ENCODE measurements around the gene ALG12. TPM values are rescaled to one million over a fixed set of nuclear protein-coding genes. Genes with fewer than 3 reads are reported as not detected.
A peak's percentile ranks its signal among the peaks of the same experiment; 100 is the strongest.

The ALG12 gene
- total RNA-seq, 1 donor from 2014 or later, result 26.2 TPM

DNA sequence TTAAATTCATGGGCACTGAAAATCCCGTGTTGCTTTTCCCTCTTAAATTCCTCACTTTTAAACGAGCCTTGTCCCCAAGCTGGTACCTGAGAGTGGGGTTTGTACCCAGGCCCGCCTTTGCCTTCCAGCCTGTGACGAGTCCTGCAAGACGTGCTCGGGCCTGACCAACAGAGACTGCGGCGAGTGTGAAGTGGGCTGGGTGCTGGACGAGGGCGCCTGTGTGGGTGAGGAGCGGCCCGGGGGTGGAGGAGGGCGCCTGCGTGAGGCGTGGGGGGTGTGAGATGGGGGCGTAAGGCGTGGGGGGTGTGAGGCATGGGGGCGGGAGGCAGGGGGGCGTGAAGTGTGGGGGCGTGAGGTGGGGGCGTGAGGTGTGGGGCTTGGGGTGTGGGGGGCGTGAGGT lies 4.2 kb upstream of the ALG12 start:
- no peak overlapping the region for H3K27ac ChIP-seq (ENCODE audit: low read depth, low read length)
- peaks cover 11% of the 10 kb centered on the region for H4K20me1 ChIP-seq (ENCODE audit: insufficient read depth, low read length)
- no peak overlapping the region for H2AFZ ChIP-seq (ENCODE audit: low read depth, low read length)
- H3K4me1 ChIP-seq (ENCODE audit: insufficient read depth, low read length), result peaks cover 8% of the 10 kb centered on the region
- no peaks in the 10 kb centered on the region for H3K9me3 ChIP-seq (ENCODE audit: insufficient read depth, low read depth, low read length)
- TF ChIP-seq EZH2 (IDR thresholded peaks at IDR 0.05; ENCODE audit: insufficient read depth, low read length), result no peak
- TF ChIP-seq, protein P1, sequence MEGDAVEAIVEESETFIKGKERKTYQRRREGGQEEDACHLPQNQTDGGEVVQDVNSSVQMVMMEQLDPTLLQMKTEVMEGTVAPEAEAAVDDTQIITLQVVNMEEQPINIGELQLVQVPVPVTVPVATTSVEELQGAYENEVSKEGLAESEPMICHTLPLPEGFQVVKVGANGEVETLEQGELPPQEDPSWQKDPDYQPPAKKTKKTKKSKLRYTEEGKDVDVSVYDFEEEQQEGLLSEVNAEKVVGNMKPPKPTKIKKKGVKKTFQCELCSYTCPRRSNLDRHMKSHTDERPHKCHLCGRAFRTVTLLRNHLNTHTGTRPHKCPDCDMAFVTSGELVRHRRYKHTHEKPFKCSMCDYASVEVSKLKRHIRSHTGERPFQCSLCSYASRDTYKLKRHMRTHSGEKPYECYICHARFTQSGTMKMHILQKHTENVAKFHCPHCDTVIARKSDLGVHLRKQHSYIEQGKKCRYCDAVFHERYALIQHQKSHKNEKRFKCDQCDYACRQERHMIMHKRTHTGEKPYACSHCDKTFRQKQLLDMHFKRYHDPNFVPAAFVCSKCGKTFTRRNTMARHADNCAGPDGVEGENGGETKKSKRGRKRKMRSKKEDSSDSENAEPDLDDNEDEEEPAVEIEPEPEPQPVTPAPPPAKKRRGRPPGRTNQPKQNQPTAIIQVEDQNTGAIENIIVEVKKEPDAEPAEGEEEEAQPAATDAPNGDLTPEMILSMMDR (IDR thresholded peaks at IDR 0.05; ENCODE audit: insufficient read depth, low read depth, low read length), result no peak
- peaks cover 12% of the 10 kb centered on the region for H3K79me2 ChIP-seq (ENCODE audit: insufficient read depth, low read length)
- H3K27me3 ChIP-seq (ENCODE audit: insufficient read depth, low read length), result no peaks in the 10 kb centered on the region
- peaks cover 5% of the 10 kb centered on the region for H3K27me3 Mint-ChIP-seq (ENCODE audit: low read depth, unreplicated experiment)
- DNase-seq (ENCODE audit: low read depth), result no peak
- no peaks in the 10 kb centered on the region for H3K9me3 Mint-ChIP-seq (ENCODE audit: unreplicated experiment)
- H3K4me2 ChIP-seq (ENCODE audit: low read length), result no peak overlapping the region
- H3K4me3 ChIP-seq (ENCODE audit: insufficient read depth, low read depth, low read length), result no peak overlapping the region
- no peak overlapping the region for H3K4me3 Mint-ChIP-seq (ENCODE audit: unreplicated experiment)
- peaks cover 5% of the 10 kb centered on the region for H3K36me3 ChIP-seq (ENCODE audit: insufficient read depth, low read length)
- peaks cover 2% of the 10 kb centered on the region for H3K36me3 Mint-ChIP-seq (ENCODE audit: low read depth, unreplicated experiment)
- no peak overlapping the region for H3K9ac ChIP-seq (ENCODE audit: low read length)
- H3K27ac Mint-ChIP-seq (ENCODE audit: unreplicated experiment), result no peak overlapping the region
- H3K4me1 Mint-ChIP-seq (ENCODE audit: low read depth, unreplicated experiment), result no peaks in the 10 kb centered on the region
- no peak for FAIRE-seq

DNA sequence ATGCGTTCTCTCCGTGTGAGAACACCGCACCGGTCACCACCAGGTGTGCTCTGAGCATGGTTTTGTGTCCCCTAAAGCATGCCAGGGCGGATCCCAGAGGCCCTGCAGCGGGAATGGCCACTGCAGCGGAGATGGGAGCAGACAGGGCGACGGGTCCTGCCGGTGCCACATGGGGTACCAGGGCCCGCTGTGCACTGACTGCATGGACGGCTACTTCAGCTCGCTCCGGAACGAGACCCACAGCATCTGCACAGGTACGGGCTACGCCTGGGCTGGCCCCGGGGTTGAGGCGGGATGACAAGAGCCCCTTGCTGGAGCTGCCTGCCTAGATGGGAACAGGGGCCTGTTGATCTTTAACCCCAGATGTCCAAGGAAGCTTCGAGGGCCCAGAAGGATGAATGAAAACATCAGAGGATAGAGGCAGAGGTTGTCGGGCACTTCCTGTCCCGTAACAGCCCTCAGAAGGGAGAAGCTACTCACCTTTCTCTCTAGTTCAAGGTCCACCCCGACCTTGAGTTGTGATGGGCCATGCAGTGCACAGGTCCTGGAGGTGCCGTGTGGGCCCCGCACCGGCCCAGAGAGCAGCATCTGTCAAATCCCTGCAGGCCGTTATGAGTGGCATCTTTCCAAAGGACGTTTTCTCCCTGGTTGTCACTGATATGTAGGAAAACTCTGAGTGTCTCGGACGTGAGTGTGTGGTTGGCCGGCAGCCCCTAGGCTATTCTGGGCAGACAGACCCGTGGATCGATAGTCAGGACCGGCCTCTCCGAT lies 3.5 kb upstream of the ALG12 start:
- Histone ChIP-seq H3K27ac (ENCODE audit: low read depth, low read length) (no peak overlapping the region), H3K79me2 (ENCODE audit: insufficient read depth, low read length) (peaks cover 18% of the 10 kb centered on the region), H3K4me2 (ENCODE audit: low read length) (no peak overlapping the region), H2AFZ (ENCODE audit: low read depth, low read length) (no peak overlapping the region), H3K4me1 (ENCODE audit: insufficient read depth, low read length) (peaks cover 8% of the 10 kb centered on the region), H3K9ac (ENCODE audit: low read length) (no peak overlapping the region), H3K4me3 (ENCODE audit: insufficient read depth, low read depth, low read length) (no peak overlapping the region), H4K20me1 (ENCODE audit: insufficient read depth, low read length) (peaks cover 17% of the 10 kb centered on the region), H3K36me3 (ENCODE audit: insufficient read depth, low read length) (peaks cover 5% of the 10 kb centered on the region), H3K9me3 (ENCODE audit: insufficient read depth, low read depth, low read length) (no peaks in the 10 kb centered on the region), H3K27me3 (ENCODE audit: insufficient read depth, low read length) (no peaks in the 10 kb centered on the region)
- H3K4me3 Mint-ChIP-seq (ENCODE audit: unreplicated experiment), result no peak overlapping the region
- H3K4me1 Mint-ChIP-seq (ENCODE audit: low read depth, unreplicated experiment), result peaks cover 1% of the 10 kb centered on the region
- peaks cover 2% of the 10 kb centered on the region for H3K36me3 Mint-ChIP-seq (ENCODE audit: low read depth, unreplicated experiment)
- no peak overlapping the region for H3K27ac Mint-ChIP-seq (ENCODE audit: unreplicated experiment)
- no peak for TF ChIP-seq EZH2 (IDR thresholded peaks at IDR 0.05; ENCODE audit: insufficient read depth, low read length)
- TF ChIP-seq, protein P1 (IDR thresholded peaks at IDR 0.05; ENCODE audit: insufficient read depth, low read depth, low read length), result no peak
- H3K27me3 Mint-ChIP-seq (ENCODE audit: low read depth, unreplicated experiment), result no peaks in the 10 kb centered on the region
- H3K9me3 Mint-ChIP-seq (ENCODE audit: unreplicated experiment), result no peaks in the 10 kb centered on the region
- FAIRE-seq (no peak), DNase-seq (ENCODE audit: low read depth) (no peak)

DNA sequence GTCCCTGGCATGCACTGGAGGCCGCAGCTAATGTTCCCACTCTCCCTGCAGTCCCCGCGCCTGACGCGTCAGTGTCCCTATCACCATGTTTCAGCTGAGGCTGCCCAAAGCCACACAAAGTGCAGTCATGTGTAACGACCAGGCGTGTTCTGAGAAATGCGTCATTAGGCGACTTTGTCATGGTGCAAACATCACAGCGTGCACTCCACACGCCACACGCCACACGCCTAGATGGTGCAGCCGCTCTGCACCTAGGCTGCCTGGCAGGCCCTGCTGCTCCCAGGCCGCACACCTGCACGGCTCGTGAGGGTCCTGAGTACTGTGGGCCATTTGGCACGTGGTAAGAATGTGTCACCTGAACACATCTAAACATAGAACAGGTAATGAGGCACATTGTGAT lies 2.6 kb upstream of the ALG12 start:
- H3K27ac Mint-ChIP-seq (ENCODE audit: unreplicated experiment), result no peak overlapping the region

More for the DNA sequence above, 2.6 kb upstream of the ALG12 start:
- Histone ChIP-seq H2AFZ (ENCODE audit: low read depth, low read length) (no peak overlapping the region), H3K9me3 (ENCODE audit: insufficient read depth, low read depth, low read length) (no peaks in the 10 kb centered on the region), H3K27me3 (ENCODE audit: insufficient read depth, low read length) (no peaks in the 10 kb centered on the region), H4K20me1 (ENCODE audit: insufficient read depth, low read length) (peaks cover 19% of the 10 kb centered on the region), H3K27ac (ENCODE audit: low read depth, low read length) (no peak overlapping the region), H3K36me3 (ENCODE audit: insufficient read depth, low read length) (peaks cover 5% of the 10 kb centered on the region), H3K79me2 (ENCODE audit: insufficient read depth, low read length) (peaks cover 20% of the 10 kb centered on the region), H3K9ac (ENCODE audit: low read length) (no peak overlapping the region), H3K4me3 (ENCODE audit: insufficient read depth, low read depth, low read length) (no peak overlapping the region), H3K4me2 (ENCODE audit: low read length) (no peak overlapping the region), H3K4me1 (ENCODE audit: insufficient read depth, low read length) (peaks cover 8% of the 10 kb centered on the region)
- DNase-seq (ENCODE audit: low read depth) (no peak), FAIRE-seq (no peak)
- no peaks in the 10 kb centered on the region for H3K9me3 Mint-ChIP-seq (ENCODE audit: unreplicated experiment)
- no peaks in the 10 kb centered on the region for H3K27me3 Mint-ChIP-seq (ENCODE audit: low read depth, unreplicated experiment)
- peaks cover 2% of the 10 kb centered on the region for H3K36me3 Mint-ChIP-seq (ENCODE audit: low read depth, unreplicated experiment)
- H3K4me3 Mint-ChIP-seq (ENCODE audit: unreplicated experiment), result peak overlapping the region; percentile 23
- TF ChIP-seq, protein P1 (IDR thresholded peaks at IDR 0.05; ENCODE audit: insufficient read depth, low read depth, low read length), result no peak
- no peak for TF ChIP-seq EZH2 (IDR thresholded peaks at IDR 0.05; ENCODE audit: insufficient read depth, low read length)
- H3K4me1 Mint-ChIP-seq (ENCODE audit: low read depth, unreplicated experiment), result peaks cover 1% of the 10 kb centered on the region
